Left lung (tissue), 14 donors: ENCODE results near the gene GNG5. TPM values are rescaled to one million over a fixed set of nuclear protein-coding genes. Genes with fewer than 3 reads are reported as not detected.

Experiments
- ATAC-seq: fragments of 200-7000 bp; cut with Tn5 transposase; one replicate; pipeline ENCODE4 v1.9.1; 2020; ENCODE audit warnings: moderate library complexity
- DNase-seq, 4 donors: peaks; one replicate each; pipeline ENCODE4 v3.0.0-alpha.2; 2013 to 2020
- H3K27ac ChIP-seq, 2 donors: fragments of 200-600 bp; sonication (generic) in 1 of 2; one replicate each; pipeline versions ENCODE4 v1.5.0 to v1.8.0; 2020 to 2021
- H3K27me3 ChIP-seq, 2 donors: fragments of 200-600 bp; sonication (generic) in 1 of 2; one replicate each; pipeline versions ENCODE4 v1.5.0 to v1.8.0; 2020 to 2021
- H3K36me3 ChIP-seq, 2 donors: fragments of 200-600 bp; sonication (generic) in 1 of 2; one replicate each; pipeline versions ENCODE4 v1.5.0 to v1.8.0; 2020 to 2021
- H3K4me1 ChIP-seq, 2 donors: fragments of 200-600 bp; one replicate each; pipeline ENCODE4 v1.8.0; 2021
- H3K4me3 ChIP-seq, 2 donors: fragments of 200-600 bp; sonication (generic) in 1 of 2; one replicate each; pipeline versions ENCODE4 v1.5.0 to v1.8.0; 2020 to 2021; ENCODE audit warnings: mild to moderate bottlenecking in 1 of 2
- H3K9me3 ChIP-seq, 2 donors: fragments of 200-600 bp; sonication (generic) in 1 of 2; one replicate each; pipeline versions ENCODE4 v1.5.0 to v1.8.0; 2020 to 2021
- intact Hi-C, 2 donors: fragments of 100-400 bp; cut with DNase I; formaldehyde crosslinking; loops; one replicate each; pipeline versions ENCODE4 v1.11.2 to v1.14.2; 2022
- long read RNA-seq, 12 donors: library from polyadenylated mRNA in 2 of 12; unstranded in 2 of 12; transcript quantifications; one replicate each; pipeline ENCODE4 v2.0.0 and lab custom pipeline, GENCODE V29; 2019 to 2026
- polyA plus RNA-seq, 6 donors: library from polyadenylated mRNA; unstranded; fragments of 120-200 nt; gene quantifications; one replicate each; pipeline ENCODE4 v1.2.1, GENCODE V29; 2013; ENCODE audit not compliant: insufficient read length in 6 of 6
- total RNA-seq, 2 donors: library from RNA; stranded (reverse); fragmentation: NEBNext Ultra II Directional; extraction: Animal tissue kit (Norgen Biotek cat#: 25700); gene quantifications; one replicate each; pipeline ENCODE4 v1.2.1, GENCODE V29; 2021
- TF ChIP-seq, protein P1 (sequence below), 2 donors: fragments of 200-600 bp; sonication (generic) in 1 of 2; IDR thresholded peaks; one replicate each; pipeline versions ENCODE4 v1.5.0 to v1.8.0; 2021; ENCODE audit warnings: antibody characterized with exemption in 2 of 2
- donor health status: DM: no; HTN: yes; CAD: no.
- donor health status: DM: no; HTN: no; CAD: no.

Gene GNG5
- total RNA-seq, result 100 to 1,000 TPM; 124 to 147 TPM
- polyA plus RNA-seq, result 100 to 1,000 TPM; 127 to 145 (median 141) TPM
- long read RNA-seq, donor 1, transcript GNG5-201 (3 exons, 920 nt), result major isoform, 259 of 264 reads
- long read RNA-seq, donor 1, partial matches to known transcripts, result 0 of 264 reads
- long read RNA-seq, donor 1, other reads (novel, unspliced or antisense), result 5 of 264 reads
- long read RNA-seq, donor 2, transcript GNG5-201 (3 exons, 920 nt), result major isoform, 181 of 182 reads
- long read RNA-seq, donor 2, partial matches to known transcripts, result 0 of 182 reads
- long read RNA-seq, donor 2, other reads (novel, unspliced or antisense), result 0 of 182 reads
- long read RNA-seq, donor 3, transcript GNG5-201 (3 exons, 920 nt), result major isoform, 137 of 137 reads
- long read RNA-seq, donor 3, partial matches to known transcripts, result 0 of 137 reads
- long read RNA-seq, donor 3, other reads (novel, unspliced or antisense), result 0 of 137 reads
- long read RNA-seq, donor 4, transcript GNG5-201 (3 exons, 920 nt), result major isoform, 301 of 311 reads
- long read RNA-seq, donor 4, transcript GNG5-202 (4 exons, 790 nt), result minor isoform, 7 of 311 reads
- long read RNA-seq, donor 4, partial matches to known transcripts, result 0 of 311 reads
- long read RNA-seq, donor 4, other reads (novel, unspliced or antisense), result 3 of 311 reads
- long read RNA-seq, donor 5, transcript GNG5-201 (3 exons, 920 nt), result major isoform, 168 of 173 reads
- long read RNA-seq, donor 5, partial matches to known transcripts, result 0 of 173 reads
- long read RNA-seq, donor 5, other reads (novel, unspliced or antisense), result 5 of 173 reads
- long read RNA-seq, donor 6, transcript GNG5-201 (3 exons, 920 nt), result major isoform, 178 of 178 reads
- long read RNA-seq, donor 6, partial matches to known transcripts, result 0 of 178 reads
- long read RNA-seq, donor 6, other reads (novel, unspliced or antisense), result 0 of 178 reads
- long read RNA-seq, donor 7, transcript GNG5-201 (3 exons, 920 nt), result major isoform, 81 of 82 reads
- long read RNA-seq, donor 7, partial matches to known transcripts, result 0 of 82 reads
- long read RNA-seq, donor 7, other reads (novel, unspliced or antisense), result 0 of 82 reads
- long read RNA-seq, donor 8, transcript GNG5-201 (3 exons, 920 nt), result major isoform, 109 of 114 reads
- long read RNA-seq, donor 8, partial matches to known transcripts, result 5 of 114 reads
- long read RNA-seq, donor 8, other reads (novel, unspliced or antisense), result 0 of 114 reads
- long read RNA-seq, donor 9, result 0 reads
- long read RNA-seq, donor 10, transcript GNG5-201 (3 exons, 920 nt), result major isoform, 176 of 181 reads
- long read RNA-seq, donor 10, transcript GNG5-202 (4 exons, 790 nt), result minor isoform, 5 of 181 reads
- long read RNA-seq, donor 10, partial matches to known transcripts, result 0 of 181 reads
- long read RNA-seq, donor 10, other reads (novel, unspliced or antisense), result 0 of 181 reads
- long read RNA-seq, donor 11, transcript GNG5-201 (3 exons, 920 nt), result major isoform, 122 of 123 reads
- long read RNA-seq, donor 11, partial matches to known transcripts, result 0 of 123 reads
- long read RNA-seq, donor 11, other reads (novel, unspliced or antisense), result 0 of 123 reads
- long read RNA-seq, donor 12, transcript GNG5-201 (3 exons, 920 nt), result major isoform, 96 of 96 reads
- long read RNA-seq, donor 12, partial matches to known transcripts, result 0 of 96 reads
- long read RNA-seq, donor 12, other reads (novel, unspliced or antisense), result 0 of 96 reads

- peaks cover 0 to 14% of the 10 kb centered on the region in 2 donors for H3K36me3 ChIP-seq
- peaks cover 0 to 12% of the 10 kb centered on the region in 2 donors for H3K9me3 ChIP-seq
- H3K4me1 ChIP-seq, result peaks cover 15 to 49% of the 10 kb centered on the region in 2 donors
- peak within 1 kb of the TSS; percentile 74 to 85 for H3K4me3 ChIP-seq
- DNase-seq (peak; percentile 98 to 100 (median 99)), ATAC-seq (peak; percentile 94)
- TF ChIP-seq, protein P1, sequence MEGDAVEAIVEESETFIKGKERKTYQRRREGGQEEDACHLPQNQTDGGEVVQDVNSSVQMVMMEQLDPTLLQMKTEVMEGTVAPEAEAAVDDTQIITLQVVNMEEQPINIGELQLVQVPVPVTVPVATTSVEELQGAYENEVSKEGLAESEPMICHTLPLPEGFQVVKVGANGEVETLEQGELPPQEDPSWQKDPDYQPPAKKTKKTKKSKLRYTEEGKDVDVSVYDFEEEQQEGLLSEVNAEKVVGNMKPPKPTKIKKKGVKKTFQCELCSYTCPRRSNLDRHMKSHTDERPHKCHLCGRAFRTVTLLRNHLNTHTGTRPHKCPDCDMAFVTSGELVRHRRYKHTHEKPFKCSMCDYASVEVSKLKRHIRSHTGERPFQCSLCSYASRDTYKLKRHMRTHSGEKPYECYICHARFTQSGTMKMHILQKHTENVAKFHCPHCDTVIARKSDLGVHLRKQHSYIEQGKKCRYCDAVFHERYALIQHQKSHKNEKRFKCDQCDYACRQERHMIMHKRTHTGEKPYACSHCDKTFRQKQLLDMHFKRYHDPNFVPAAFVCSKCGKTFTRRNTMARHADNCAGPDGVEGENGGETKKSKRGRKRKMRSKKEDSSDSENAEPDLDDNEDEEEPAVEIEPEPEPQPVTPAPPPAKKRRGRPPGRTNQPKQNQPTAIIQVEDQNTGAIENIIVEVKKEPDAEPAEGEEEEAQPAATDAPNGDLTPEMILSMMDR (IDR thresholded peaks at IDR 0.05), result no peak
- H3K27me3 ChIP-seq, result no peaks in the 10 kb centered on the region
- H3K27ac ChIP-seq, result peak within 1 kb of the TSS; percentile 98 to 99
- intact Hi-C loops, result no loop called here
These were observed at the start of gene GNG5, which contains the start of gene SPATA1 for GRCh38 chr1:84506002-84506728. GNG5 (minus strand) TSS chr1:84506581; CDS start chr1:84506091, 490 bp downstream. SPATA1 (plus strand) TSS chr1:84506386; CDS start chr1:84516360, 9,974 bp downstream.

DNA sequence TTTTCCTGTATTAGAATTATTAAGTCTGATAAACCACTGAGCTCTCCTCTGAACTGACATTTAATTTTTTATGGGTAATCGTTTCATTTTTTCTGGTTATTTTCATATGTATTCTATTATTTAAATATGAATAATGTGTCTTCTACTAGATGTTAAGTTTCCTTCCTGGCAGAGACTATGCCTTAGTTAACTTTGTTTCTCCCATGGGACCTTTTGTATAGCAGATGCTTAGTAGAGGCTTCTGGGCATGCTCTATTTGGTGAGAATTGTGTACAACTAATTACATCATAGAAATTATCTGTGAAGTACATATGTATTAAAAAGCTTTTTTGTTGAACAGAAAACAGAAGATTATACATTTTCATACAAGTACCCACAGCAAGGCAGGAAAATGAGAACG, 44.4 kb upstream of the GNG5 start:
- Histone ChIP-seq H3K4me1 (no peaks in the 10 kb centered on the region), H3K36me3 (peaks cover 0 to 17% of the 10 kb centered on the region in 2 donors), H3K27ac (no peak overlapping the region), H3K4me3 (no peak overlapping the region), H3K9me3 (no peaks in the 10 kb centered on the region), H3K27me3 (no peaks in the 10 kb centered on the region)
- DNase-seq, result no peak
- TF ChIP-seq, protein P1 (IDR thresholded peaks at IDR 0.05), result no peak
- no peak for ATAC-seq
- intact Hi-C loops, result no loop called here

DNA sequence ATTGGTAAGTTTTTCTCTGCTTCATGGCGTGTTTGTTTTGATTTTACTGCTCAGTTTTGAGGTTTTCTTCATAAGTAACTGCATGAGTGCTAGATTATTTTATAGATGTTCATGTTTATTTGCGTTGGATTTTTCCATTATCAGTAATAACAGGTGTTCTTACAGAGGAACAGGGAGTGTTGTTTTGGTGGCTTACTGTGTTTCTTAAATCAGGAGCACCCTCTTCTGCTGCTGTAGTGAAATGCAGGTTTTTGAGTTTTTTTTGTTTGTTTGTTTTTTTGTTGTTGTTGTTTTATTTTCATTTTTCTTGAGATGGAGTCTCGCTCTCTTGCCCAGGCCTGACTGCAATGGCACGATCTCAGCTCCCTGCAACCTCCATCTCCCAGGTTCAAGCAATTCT, 35.3 kb upstream of the GNG5 start:
- DNase-seq, result no peak
- TF ChIP-seq, protein P1 (IDR thresholded peaks at IDR 0.05), result peak in 1 of 2 donors; percentile 1

GRCh38 chr1:84540759-84541158, 34.4 kb upstream of the GNG5 start:
- TF ChIP-seq, protein P1 (IDR thresholded peaks at IDR 0.05), result no peak
- intact Hi-C loops, result no loop called here
- no peak for ATAC-seq
- Histone ChIP-seq H3K4me1 (no peaks in the 10 kb centered on the region), H3K27ac (no peak overlapping the region), H3K9me3 (no peaks in the 10 kb centered on the region), H3K27me3 (no peaks in the 10 kb centered on the region), H3K4me3 (no peak overlapping the region), H3K36me3 (peaks cover 0 to 36% of the 10 kb centered on the region in 2 donors)
- DNase-seq, result no peak

More for the DNA sequence above, 35.3 kb upstream of the GNG5 start:
- Histone ChIP-seq H3K27ac (no peak overlapping the region), H3K4me1 (no peaks in the 10 kb centered on the region), H3K9me3 (no peaks in the 10 kb centered on the region), H3K4me3 (no peak overlapping the region), H3K27me3 (no peaks in the 10 kb centered on the region), H3K36me3 (peaks cover 0 to 30% of the 10 kb centered on the region in 2 donors)
- ATAC-seq, result no peak
- intact Hi-C loops, result no loop called here
